ENCODE measurements around the gene UNG. TPM values are rescaled to one million over a fixed set of nuclear protein-coding genes. Genes with fewer than 3 reads are reported as not detected.

Gene UNG
- total RNA-seq, 4 donors from 2014 or later: 19.0 to 58.6 (median 21.3) TPM

DNA sequence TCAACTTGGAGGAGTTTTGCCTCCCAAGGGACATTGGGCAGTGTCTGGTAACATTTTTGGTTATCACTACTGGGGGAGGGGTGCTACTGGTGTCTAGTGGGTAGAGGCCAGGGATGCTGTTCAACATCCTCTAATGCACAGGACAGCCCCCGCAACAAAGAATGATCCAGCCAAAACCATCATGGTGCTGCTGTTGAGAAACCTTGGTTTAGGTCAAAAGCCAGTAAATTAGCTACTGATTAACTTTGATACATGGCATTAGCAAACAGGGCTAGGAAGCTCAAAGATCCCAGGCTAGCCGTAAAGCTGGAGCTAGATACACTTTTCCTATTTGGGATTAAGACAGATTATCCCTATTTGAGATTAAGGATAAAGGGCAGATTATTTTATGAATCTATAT, 13.0 kb upstream of the UNG start:
- no peak for DNase-seq
- no peak overlapping the region for H3K4me3 ChIP-seq
- peaks cover 0 to 75% (median 3%) of the 10 kb centered on the region in 3 donors for H3K36me3 ChIP-seq
- H3K27ac ChIP-seq: no peak overlapping the region
- TF ChIP-seq POLR2A (IDR thresholded peaks at IDR 0.05): no peak
- TF ChIP-seq CTCF (IDR thresholded peaks at IDR 0.05): no peak
- peaks cover 0 to 6% (median 1%) of the 10 kb centered on the region in 4 donors for H3K4me1 ChIP-seq
- H3K9me3 ChIP-seq: no peaks in the 10 kb centered on the region
- H3K27me3 ChIP-seq: no peaks in the 10 kb centered on the region

DNA sequence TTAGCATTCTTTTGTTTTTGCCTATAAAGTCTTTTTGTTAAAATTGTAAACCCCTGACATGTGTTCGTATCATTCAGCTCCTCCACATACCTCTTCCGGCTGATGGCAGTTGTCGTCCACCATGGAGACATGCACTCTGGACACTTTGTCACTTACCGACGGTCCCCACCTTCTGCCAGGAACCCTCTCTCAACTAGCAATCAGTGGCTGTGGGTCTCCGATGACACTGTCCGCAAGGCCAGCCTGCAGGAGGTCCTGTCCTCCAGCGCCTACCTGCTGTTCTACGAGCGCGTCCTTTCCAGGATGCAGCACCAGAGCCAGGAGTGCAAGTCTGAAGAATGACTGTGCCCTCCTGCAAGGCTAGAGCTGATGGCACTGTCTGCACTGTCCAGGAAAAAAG, 11.8 kb upstream of the UNG start:
- peaks cover 0 to 75% (median 3%) of the 10 kb centered on the region in 3 donors for H3K36me3 ChIP-seq
- no peak overlapping the region for H3K4me3 ChIP-seq
- no peaks in the 10 kb centered on the region for H3K27me3 ChIP-seq
- DNase-seq: no peak
- TF ChIP-seq CTCF (IDR thresholded peaks at IDR 0.05) (no peak), POLR2A (IDR thresholded peaks at IDR 0.05) (no peak)
- peaks cover 0 to 6% (median 1%) of the 10 kb centered on the region in 4 donors for H3K4me1 ChIP-seq
- H3K27ac ChIP-seq: peak overlapping the region in 2 of 4 donors; percentile 63 to 66
- H3K9me3 ChIP-seq: no peaks in the 10 kb centered on the region

DNA sequence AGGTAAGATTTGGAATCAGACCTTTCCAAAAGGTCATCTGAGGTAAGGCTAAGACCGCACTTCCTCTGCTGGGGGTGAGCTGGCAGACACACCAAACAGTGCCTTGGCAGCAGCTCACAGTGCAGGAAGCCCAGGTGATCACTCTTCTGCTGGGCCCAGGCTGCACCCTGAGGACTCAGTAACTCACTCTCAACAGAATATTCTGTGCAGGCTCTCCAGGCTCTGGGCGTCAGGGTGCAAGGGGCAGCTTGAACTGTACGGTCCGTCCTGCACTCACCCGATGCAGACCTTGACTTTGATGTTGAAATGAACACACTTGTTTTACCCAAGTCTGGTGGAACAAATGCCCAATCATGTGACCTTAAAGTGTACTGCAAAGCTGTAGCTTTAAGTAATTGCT, 10.1 kb upstream of the UNG start:
- peak overlapping the region in 3 of 4 donors; percentile 18 to 66 (median 63) for H3K27ac ChIP-seq
- peak in 2 of 3 donors; percentile 68 to 78 for DNase-seq
- H3K4me1 ChIP-seq: peaks cover 0 to 8% (median 1%) of the 10 kb centered on the region in 4 donors
- H3K9me3 ChIP-seq: no peaks in the 10 kb centered on the region
- TF ChIP-seq CTCF (IDR thresholded peaks at IDR 0.05) (no peak), POLR2A (IDR thresholded peaks at IDR 0.05) (peak in 1 of 2 donors; percentile 36)
- H3K27me3 ChIP-seq: no peaks in the 10 kb centered on the region
- no peak overlapping the region for H3K4me3 ChIP-seq
- peaks cover 0 to 65% (median 3%) of the 10 kb centered on the region in 3 donors for H3K36me3 ChIP-seq

GRCh38 chr12:109088818-109089217, 8.6 kb upstream of the UNG start:
- TF ChIP-seq POLR2A (IDR thresholded peaks at IDR 0.05): no peak
- TF ChIP-seq CTCF (IDR thresholded peaks at IDR 0.05): no peak
- Histone ChIP-seq H3K36me3 (peaks cover 0 to 50% (median 3%) of the 10 kb centered on the region in 3 donors), H3K27me3 (no peaks in the 10 kb centered on the region), H3K4me3 (no peak overlapping the region), H3K4me1 (peaks cover 0 to 17% (median 1%) of the 10 kb centered on the region in 4 donors), H3K9me3 (no peaks in the 10 kb centered on the region), H3K27ac (no peak overlapping the region)
- DNase-seq: no peak

- Histone ChIP-seq H3K36me3 (peaks cover 0 to 41% (median 3%) of the 10 kb centered on the region in 3 donors), H3K4me3 (no peak overlapping the region), H3K9me3 (no peaks in the 10 kb centered on the region), H3K27me3 (no peaks in the 10 kb centered on the region), H3K4me1 (peaks cover 0 to 17% (median 1%) of the 10 kb centered on the region in 4 donors), H3K27ac (no peak overlapping the region)
- TF ChIP-seq CTCF (IDR thresholded peaks at IDR 0.05): no peak
- no peak for TF ChIP-seq POLR2A (IDR thresholded peaks at IDR 0.05)
- no peak for DNase-seq
These were observed 7.7 kb upstream of the UNG start for GRCh38 chr12:109089683-109090082.
